ENCODE measurements around the gene TDRD10. TPM values are rescaled to one million over a fixed set of nuclear protein-coding genes. Genes with fewer than 3 reads are reported as not detected.

Gene TDRD10
- total RNA-seq, 1 donor from 2014 or later: 2.6 TPM

DNA sequence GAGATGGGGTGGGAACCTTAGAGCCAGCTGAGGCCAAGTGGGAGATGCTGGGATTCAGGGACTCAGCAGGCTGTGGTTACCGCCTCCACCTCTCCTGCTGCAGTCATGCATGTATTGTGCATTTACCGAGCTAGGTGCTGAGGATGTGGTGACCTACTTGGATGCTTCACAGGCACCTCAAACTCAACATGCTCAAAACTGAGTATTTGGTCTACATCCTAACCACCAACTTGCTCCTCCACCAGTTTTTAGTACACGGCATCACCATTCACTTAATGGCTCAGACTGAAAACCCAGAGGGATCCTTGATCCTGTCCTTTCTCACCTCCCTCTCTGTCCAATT, 71.1 kb downstream of the TDRD10 start:
- TF ChIP-seq CTCF (IDR thresholded peaks at IDR 0.05; ENCODE audit: borderline replicate concordance): no peak
- intact Hi-C loops (cut with micrococcal nuclease): loop anchor here (10.0 kb wide), 1 partner anchor 92 kb away; no protein-coding TSS in a partner anchor
- Histone ChIP-seq H3K27ac (replicated peaks) (no peak overlapping the region), H3K27me3 (ENCODE audit: low read depth) (peaks cover 18% of the 10 kb centered on the region), H3K9me3 (replicated peaks) (no peaks in the 10 kb centered on the region), H3K4me3 (no peak overlapping the region), H3K36me3 (peaks cover 2% of the 10 kb centered on the region), H3K4me1 (peaks cover 18% of the 10 kb centered on the region)
- no peak for DNase-seq

GRCh38 chr1:154574716-154575115, 72.7 kb downstream of the TDRD10 start:
- no peak for DNase-seq
- Histone ChIP-seq H3K27ac (replicated peaks) (no peak overlapping the region), H3K9me3 (replicated peaks) (no peaks in the 10 kb centered on the region), H3K4me1 (peaks cover 27% of the 10 kb centered on the region), H3K36me3 (peaks cover 14% of the 10 kb centered on the region), H3K4me3 (no peak overlapping the region), H3K27me3 (ENCODE audit: low read depth) (peaks cover 4% of the 10 kb centered on the region)
- intact Hi-C loops (cut with micrococcal nuclease): loop anchor here (10.0 kb wide), 1 partner anchor 90 kb away; no protein-coding TSS in a partner anchor
- no peak for TF ChIP-seq CTCF (IDR thresholded peaks at IDR 0.05; ENCODE audit: borderline replicate concordance)

- peaks cover 27% of the 10 kb centered on the region for H3K4me1 ChIP-seq
- intact Hi-C loops (cut with micrococcal nuclease): loop anchor here (10.0 kb wide), 1 partner anchor 89 kb away; no protein-coding TSS in a partner anchor
- no peak overlapping the region for H3K27ac ChIP-seq (replicated peaks)
Observed at GRCh38 chr1:154575147-154575927, 73.3 kb downstream of the TDRD10 start.

DNA sequence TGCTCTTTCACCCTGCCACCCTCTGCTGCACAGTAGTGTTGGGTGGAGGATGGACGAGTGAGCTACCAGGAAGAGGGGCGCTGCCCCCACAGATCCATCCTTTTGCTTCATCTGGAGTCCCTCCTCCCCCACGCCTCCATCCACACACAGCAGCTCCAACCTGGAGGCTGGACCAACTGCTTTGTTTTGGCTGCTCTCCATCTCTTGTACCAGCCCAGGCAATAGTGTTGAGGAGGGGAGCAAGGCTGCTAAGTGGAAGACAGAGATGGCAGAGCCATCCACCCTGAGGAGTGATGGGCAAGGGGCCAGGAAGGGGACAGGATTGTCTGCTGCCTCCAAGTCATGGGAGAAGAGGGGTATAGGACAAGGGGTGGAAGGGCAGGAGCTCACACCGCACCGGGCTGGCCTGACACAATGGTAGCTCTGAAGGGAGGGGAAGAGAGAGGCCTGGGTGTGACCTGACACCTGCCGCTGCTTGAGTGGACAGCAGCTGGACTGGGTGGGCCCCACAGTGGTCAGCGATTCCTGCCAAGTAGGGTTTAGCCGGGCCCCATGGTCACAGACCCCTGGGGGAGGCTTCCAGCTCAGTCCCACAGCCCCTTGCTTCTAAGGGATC, 74.0 kb downstream of the TDRD10 start:
- no peaks in the 10 kb centered on the region for H3K9me3 ChIP-seq (replicated peaks)
- no peak overlapping the region for H3K4me3 ChIP-seq
- no peak for DNase-seq
- TF ChIP-seq CTCF (IDR thresholded peaks at IDR 0.05; ENCODE audit: borderline replicate concordance): no peak
- peaks cover 28% of the 10 kb centered on the region for H3K36me3 ChIP-seq
- H3K27ac ChIP-seq (replicated peaks): no peak overlapping the region
- H3K27me3 ChIP-seq (ENCODE audit: low read depth): no peaks in the 10 kb centered on the region
- intact Hi-C loops (cut with micrococcal nuclease): loop anchor here (10.0 kb wide), 1 partner anchor 89 kb away; no protein-coding TSS in a partner anchor
- H3K4me1 ChIP-seq: peaks cover 27% of the 10 kb centered on the region

More at GRCh38 chr1:154575147-154575927, 73.3 kb downstream of the TDRD10 start:
- H3K36me3 ChIP-seq: peaks cover 21% of the 10 kb centered on the region
- H3K4me3 ChIP-seq: no peak overlapping the region
- no peaks in the 10 kb centered on the region for H3K9me3 ChIP-seq (replicated peaks)
- no peak for DNase-seq
- TF ChIP-seq CTCF (IDR thresholded peaks at IDR 0.05; ENCODE audit: borderline replicate concordance): no peak
- no peaks in the 10 kb centered on the region for H3K27me3 ChIP-seq (ENCODE audit: low read depth)

GRCh38 chr1:154577346-154578057, 75.5 kb downstream of the TDRD10 start:
- H3K4me3 ChIP-seq: no peak overlapping the region
- no peak for DNase-seq
- peaks cover 27% of the 10 kb centered on the region for H3K4me1 ChIP-seq
- no peaks in the 10 kb centered on the region for H3K27me3 ChIP-seq (ENCODE audit: low read depth)
- H3K36me3 ChIP-seq: peaks cover 40% of the 10 kb centered on the region
- TF ChIP-seq CTCF (IDR thresholded peaks at IDR 0.05; ENCODE audit: borderline replicate concordance): no peak
- H3K27ac ChIP-seq (replicated peaks): peak overlapping the region; percentile 76
- H3K9me3 ChIP-seq (replicated peaks): no peaks in the 10 kb centered on the region
- intact Hi-C loops (cut with micrococcal nuclease): loop anchor here (10.0 kb wide), 1 partner anchor 87 kb away; no protein-coding TSS in a partner anchor

Data from left ventricle myocardium inferior (tissue), 1 donor.